GM12891 (cell line): ENCODE measurements around the gene SRGAP3.

Experiments
- DNase-seq: peaks from one replicate; pipeline ENCODE4 v3.0.0; 2011; ENCODE audit warnings: low spot score; ENCODE audit not compliant: insufficient read length
- FAIRE-seq: peaks from 2 replicates; lab custom pipeline; 2011; peaks lifted over from hg19 to GRCh38; lab: Jason Lieb, UNC
- PAX5 ChIP-seq: IDR thresholded peaks from 2 replicates; pipeline ENCODE4 v1.6.1; 2011; ENCODE audit warnings: low read length, moderate library complexity, mild to moderate bottlenecking; ENCODE audit not compliant: insufficient read depth, severe bottlenecking
- POLR2A ChIP-seq: IDR thresholded peaks from 2 replicates; pipeline ENCODE4 v1.6.1; 2011; ENCODE audit warnings: low read depth, low read length, control low read depth
- POLR2AphosphoS5 ChIP-seq: IDR thresholded peaks from 2 replicates; pipeline ENCODE4 v1.6.1; 2011; ENCODE audit warnings: low read depth, low read length, control low read depth
- POU2F2 ChIP-seq: IDR thresholded peaks from 2 replicates; pipeline ENCODE4 v1.6.1; 2011; ENCODE audit warnings: low read depth, mild to moderate bottlenecking, control low read depth, low read length, moderate library complexity
- SPI1 ChIP-seq: IDR thresholded peaks from 2 replicates; pipeline ENCODE4 v1.6.1; 2011; ENCODE audit warnings: low read depth, low read length, control low read depth
- TAF1 ChIP-seq: IDR thresholded peaks from 2 replicates; pipeline ENCODE4 v1.6.1; 2011; ENCODE audit warnings: low read depth, low read length, control low read depth

The SRGAP3 gene

GRCh38 chr3:9255976-9256375 lies 6.5 kb upstream of the SRGAP3 start:
- DNase-seq (no peak), FAIRE-seq (no peak)
- no peak for TF ChIP-seq POLR2AphosphoS5
- TF ChIP-seq POU2F2: no peak
- TF ChIP-seq TAF1: no peak
- no peak for TF ChIP-seq SPI1
- TF ChIP-seq POLR2A: no peak
- TF ChIP-seq PAX5: no peak

DNA sequence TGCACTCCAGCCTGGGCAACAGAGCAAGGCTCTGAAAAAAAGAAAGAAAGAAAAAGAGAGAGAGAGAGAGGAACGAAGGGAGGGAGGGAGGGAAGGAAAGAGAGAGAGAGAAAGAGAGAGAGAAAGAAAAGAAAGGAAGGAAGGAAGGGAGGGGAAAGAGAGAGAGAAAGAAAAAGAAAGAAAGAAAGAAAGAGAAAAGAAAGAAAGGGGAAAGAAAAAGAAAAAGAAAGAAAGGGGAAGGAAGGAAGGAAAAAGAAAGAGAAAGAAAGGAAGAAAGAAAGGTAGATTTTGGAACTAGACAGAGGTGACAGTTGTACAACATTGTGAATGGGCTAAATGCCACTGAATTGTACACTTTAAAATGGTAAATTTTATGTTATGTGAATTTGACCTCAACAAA lies 5.3 kb upstream of the SRGAP3 start:
- TF ChIP-seq POLR2AphosphoS5 (no peak), TAF1 (no peak), POU2F2 (no peak), SPI1 (no peak), PAX5 (no peak), POLR2A (no peak)
- DNase-seq (no peak), FAIRE-seq (no peak)

GRCh38 chr3:9253327-9253726 lies 3.9 kb upstream of the SRGAP3 start:
- TF ChIP-seq POLR2AphosphoS5 (no peak), PAX5 (no peak), SPI1 (no peak), POU2F2 (no peak), POLR2A (no peak), TAF1 (no peak)
- DNase-seq (no peak), FAIRE-seq (no peak)

DNA sequence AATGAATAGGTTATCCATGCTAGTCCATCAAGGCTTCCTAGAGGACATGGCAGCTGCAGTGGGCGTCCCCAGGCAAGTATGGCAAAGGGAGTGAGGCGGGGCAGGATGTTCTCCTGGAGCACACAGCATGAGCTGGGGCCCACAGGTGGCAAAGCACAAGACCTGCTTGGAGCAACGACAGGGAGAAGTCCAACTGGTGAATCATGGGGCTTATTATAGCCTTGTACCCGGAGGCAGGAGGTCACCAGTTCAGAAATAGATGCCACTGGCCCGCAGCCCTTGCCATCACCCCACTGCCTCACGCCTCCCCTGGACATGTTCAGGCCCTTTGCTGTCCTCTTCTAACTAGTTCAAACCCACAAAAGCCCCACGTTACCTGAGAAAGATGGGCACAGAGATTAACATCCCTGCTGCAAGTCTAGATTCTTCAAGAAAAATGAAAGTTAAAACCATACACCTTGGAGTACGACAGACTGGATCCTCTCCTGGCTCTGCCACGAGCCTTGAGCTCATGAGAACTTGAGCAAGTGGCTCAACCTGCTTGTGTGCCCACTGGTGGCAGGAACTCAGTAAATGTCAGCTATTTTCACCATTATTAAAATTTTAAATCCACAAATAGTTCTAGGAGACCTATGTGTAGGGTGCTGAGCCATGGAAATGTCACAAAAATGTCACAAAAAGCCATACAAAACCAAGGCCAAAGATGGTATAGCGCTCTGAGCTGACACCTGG lies 1.8 kb upstream of the SRGAP3 start:
- no peak for FAIRE-seq

DNA sequence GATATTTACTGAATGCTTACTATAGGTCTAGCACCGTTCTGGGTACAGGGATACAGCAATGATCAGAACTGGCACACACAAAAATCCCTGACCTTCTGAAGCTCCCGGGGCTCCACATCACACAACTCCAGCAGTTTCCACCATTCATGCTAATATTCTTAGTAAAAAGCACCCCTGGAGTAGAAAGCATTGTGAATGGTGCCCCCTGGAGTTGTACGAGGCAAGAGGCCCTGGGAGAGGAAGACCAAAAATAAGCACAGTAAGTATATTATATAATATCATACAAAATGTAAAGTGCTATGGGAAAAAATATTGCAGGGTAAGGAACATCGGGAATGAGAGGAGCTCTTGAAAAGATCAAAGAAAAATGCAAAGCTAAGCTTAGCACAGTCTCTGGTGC lies 790 bp upstream of the SRGAP3 start:
- TF ChIP-seq SPI1: no peak
- TF ChIP-seq TAF1: no peak
- TF ChIP-seq POLR2AphosphoS5: no peak
- TF ChIP-seq POU2F2: no peak
- TF ChIP-seq PAX5: no peak
- no peak for TF ChIP-seq POLR2A
- FAIRE-seq: no peak
- DNase-seq: no peak

More for the DNA sequence above, 1.8 kb upstream of the SRGAP3 start:
- TF ChIP-seq PAX5 (no peak), TAF1 (no peak), SPI1 (no peak), POLR2AphosphoS5 (no peak), POU2F2 (no peak), POLR2A (no peak)
- DNase-seq: no peak

- FAIRE-seq: peak; percentile 13
- no peak for DNase-seq
Observed at GRCh38 chr3:9248522-9249271, 749 bp downstream of the SRGAP3 start.

DNA sequence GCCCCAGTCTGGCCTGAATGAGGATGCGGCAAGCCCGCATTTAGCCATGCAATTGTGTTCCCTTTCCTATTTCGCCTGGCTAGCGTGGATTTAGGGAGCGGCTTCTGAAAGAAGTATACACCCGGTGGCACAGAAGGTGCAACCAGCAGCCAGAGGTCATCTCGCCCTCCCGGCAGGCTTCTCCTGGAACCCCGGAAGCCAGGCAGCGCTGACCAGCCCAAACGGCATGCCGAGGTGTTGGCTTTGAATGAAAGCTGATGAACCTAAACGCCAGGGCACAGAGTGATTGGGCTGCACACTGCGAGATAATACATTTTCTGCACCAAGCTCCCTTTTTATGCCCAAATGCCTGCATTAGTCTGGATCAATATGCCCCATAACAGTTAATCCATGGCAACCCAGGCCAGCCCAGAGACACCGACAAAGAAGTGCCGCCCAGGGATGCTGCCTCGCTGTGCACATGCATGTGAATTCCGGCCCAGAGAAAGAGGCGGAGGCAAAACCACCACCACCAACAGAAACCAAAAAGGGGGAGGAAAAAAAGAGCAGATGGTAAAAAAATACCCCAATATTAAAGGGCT lies 1.4 kb downstream of the SRGAP3 start:
- TF ChIP-seq POU2F2: no peak
- TF ChIP-seq SPI1: no peak
- no peak for TF ChIP-seq POLR2AphosphoS5
- TF ChIP-seq TAF1: no peak
- no peak for TF ChIP-seq POLR2A
- TF ChIP-seq PAX5: no peak
- DNase-seq: no peak
- FAIRE-seq: peak; percentile 23

More at GRCh38 chr3:9248522-9249271, 749 bp downstream of the SRGAP3 start:
- TF ChIP-seq SPI1 (no peak), PAX5 (no peak)

GRCh38 chr3:9247361-9247940 lies 2.0 kb downstream of the SRGAP3 start:
- no peak for DNase-seq
- no peak for FAIRE-seq
- no peak for TF ChIP-seq TAF1
- TF ChIP-seq POU2F2: no peak
- TF ChIP-seq SPI1: no peak
- no peak for TF ChIP-seq POLR2AphosphoS5
- TF ChIP-seq PAX5: no peak
- no peak for TF ChIP-seq POLR2A

GRCh38 chr3:9246189-9246588 lies 3.3 kb downstream of the SRGAP3 start:
- TF ChIP-seq PAX5 (no peak), POU2F2 (no peak), SPI1 (no peak), POLR2AphosphoS5 (no peak), TAF1 (no peak), POLR2A (no peak)
- FAIRE-seq (no peak), DNase-seq (no peak)

GRCh38 chr3:9244495-9245183 lies 4.8 kb downstream of the SRGAP3 start:
- DNase-seq (no peak), FAIRE-seq (no peak)
- TF ChIP-seq POLR2A (no peak), PAX5 (no peak), POU2F2 (no peak), TAF1 (no peak), SPI1 (no peak), POLR2AphosphoS5 (no peak)
